Epithelial cell of prostate (primary cell): Measurements from ENCODE around the gene UNC80.
A peak's percentile ranks its signal among the peaks of the same experiment; 100 is the strongest.
"Not testable (repeated sequence)": the region's sequence is repeated elsewhere in the genome, so short reads cannot be mapped to it uniquely, and the experiment has no call there.

Experiments used
- DNase-seq: peaks from one replicate; pipeline ENCODE4 v3.0.0-alpha.2; 2011; ENCODE audit warnings: low read depth, low spot score
- H3K27ac ChIP-seq: fragments of 450-650 bp; 2 replicates; pipeline ENCODE4 v1.5.1; 2017; ENCODE audit warnings: mild to moderate bottlenecking

The UNC80 gene

DNA sequence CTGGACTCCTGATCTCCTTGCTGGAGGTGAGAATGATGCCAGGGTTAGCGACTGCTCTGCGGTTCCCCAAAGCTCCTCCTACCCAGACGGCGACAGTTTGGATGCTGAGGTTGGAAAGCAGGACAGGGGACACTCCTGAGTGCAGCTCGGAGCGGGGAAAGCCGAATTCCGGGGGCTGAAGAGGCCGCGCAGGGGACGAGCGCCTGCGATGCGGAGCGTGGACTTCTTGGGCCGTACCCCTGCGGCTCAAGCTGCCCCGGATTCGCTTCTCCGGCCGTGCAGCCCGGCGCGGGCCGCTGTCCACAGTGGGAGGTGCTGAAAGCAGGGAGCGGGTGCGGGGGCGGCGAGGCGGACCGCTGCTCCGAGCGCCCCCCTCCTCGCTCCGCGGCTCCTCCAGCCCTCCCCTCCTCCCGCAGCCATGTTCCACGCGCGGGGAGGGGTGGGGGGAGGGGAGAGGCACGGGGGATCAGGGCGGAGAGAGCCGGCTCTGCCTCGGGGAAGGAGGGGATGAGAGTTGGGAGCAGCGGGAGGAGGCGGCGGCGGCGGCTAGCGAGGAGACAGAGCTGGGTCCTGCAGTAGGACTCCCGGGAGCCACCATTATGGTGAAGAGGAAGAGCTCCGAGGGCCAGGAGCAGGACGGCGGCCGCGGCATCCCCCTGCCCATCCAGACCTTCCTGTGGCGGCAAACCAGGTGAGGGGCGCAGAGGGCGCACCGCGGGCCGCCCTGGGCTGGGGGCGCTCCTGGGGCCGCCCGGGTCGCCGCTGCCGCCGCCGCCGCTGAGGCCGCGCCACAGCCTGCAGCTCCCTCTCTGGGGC lies at the start of gene UNC80:
UNC80 (plus strand) TSS at position 359 of the 816 bp plus-strand sequence; CDS start at position 600, 241 bp downstream.
- H3K27ac ChIP-seq, result no peak within 1 kb of the TSS
- no peak for DNase-seq

DNA sequence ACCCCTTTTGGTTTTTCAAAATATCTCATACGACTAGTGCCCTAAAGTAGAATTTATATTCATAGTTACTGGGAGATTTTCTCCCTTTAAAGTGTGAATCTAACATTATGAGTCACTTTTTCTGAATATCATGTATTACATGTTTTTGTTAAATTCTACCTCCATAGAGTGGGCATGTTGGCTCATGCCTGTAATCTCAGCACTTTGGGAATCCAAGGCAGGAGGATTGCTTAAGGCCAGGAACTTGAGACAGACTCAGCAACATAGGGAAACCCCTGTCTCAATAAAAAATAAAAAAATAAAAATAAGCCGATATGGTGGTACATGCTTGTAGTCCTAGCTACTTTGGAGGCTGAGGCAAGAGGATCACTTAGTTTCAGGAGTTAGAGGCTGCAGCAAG lies 45.3 kb upstream of the UNC80 start:
- H3K27ac ChIP-seq, result peak overlapping the region; percentile 39
- peak; percentile 18 for DNase-seq

DNA sequence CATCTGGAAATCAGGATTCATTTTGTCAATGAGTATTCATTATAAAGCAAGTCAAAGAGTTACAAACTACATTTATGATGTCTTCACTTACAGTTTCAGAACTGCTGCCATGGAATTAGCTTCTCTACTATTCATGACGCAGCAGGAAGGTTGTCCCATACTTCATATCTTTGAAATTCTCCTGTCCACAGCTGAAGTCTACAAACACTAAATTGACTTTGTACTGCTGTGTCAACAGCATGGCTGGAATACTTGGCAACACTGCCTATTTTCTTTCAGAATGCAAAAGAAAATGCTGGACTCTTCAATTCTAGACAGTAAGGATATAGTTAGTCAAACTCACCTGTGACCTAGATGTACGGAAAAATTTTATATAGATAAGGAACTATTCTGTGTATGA lies 44.6 kb upstream of the UNC80 start:
- DNase-seq, result no peak
- H3K27ac ChIP-seq, result no peak overlapping the region

- H3K27ac ChIP-seq, result no peak overlapping the region
- DNase-seq, result no peak
Measured at GRCh38 chr2:209734805-209735204, 36.8 kb upstream of the UNC80 start.

GRCh38 chr2:209741953-209742352 lies 29.7 kb upstream of the UNC80 start:
- H3K27ac ChIP-seq, result no peak overlapping the region
- DNase-seq, result no peak

DNA sequence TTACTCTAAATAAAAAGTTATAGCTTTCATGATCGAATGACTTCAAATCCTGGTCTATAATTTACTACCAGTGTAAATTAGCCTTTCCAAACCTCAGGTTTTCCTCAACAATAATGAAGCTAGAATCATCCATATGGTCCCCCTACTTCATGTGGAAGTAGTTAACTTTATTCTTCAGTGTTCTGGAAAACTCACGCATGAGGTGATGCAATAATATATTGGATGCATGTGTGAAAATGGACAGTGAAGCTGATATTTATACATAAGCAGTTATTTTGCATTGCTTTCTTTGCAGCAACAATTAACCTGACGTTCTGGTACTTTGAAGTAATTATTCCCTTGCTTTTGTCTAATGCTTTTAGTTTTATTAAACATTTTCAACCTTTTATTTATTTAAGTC lies 18.6 kb upstream of the UNC80 start:
- H3K27ac ChIP-seq, result no peak overlapping the region
- no peak for DNase-seq

DNA sequence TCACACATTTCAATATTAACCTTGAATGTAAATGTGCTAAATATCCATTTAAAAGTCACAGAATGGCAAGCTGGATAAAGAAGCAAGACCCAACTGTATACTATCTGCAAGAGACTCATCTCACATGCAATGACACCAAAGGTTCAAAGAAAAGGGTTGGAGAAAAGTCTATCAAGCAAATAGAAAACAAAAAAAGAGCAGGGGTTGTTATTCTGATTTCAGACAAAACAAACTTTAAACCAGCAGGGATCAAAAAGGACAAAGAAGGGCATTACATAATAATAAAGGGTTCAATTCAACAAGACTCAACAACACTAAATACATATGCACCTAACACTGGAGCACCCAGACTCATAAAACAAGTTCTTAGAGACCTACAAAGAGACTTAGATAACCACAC lies 14.5 kb upstream of the UNC80 start:
- no peak overlapping the region for H3K27ac ChIP-seq
- DNase-seq, result no peak

- no peak overlapping the region for H3K27ac ChIP-seq
- no peak for DNase-seq
Measured at GRCh38 chr2:209761566-209761965, 10.1 kb upstream of the UNC80 start.

DNA sequence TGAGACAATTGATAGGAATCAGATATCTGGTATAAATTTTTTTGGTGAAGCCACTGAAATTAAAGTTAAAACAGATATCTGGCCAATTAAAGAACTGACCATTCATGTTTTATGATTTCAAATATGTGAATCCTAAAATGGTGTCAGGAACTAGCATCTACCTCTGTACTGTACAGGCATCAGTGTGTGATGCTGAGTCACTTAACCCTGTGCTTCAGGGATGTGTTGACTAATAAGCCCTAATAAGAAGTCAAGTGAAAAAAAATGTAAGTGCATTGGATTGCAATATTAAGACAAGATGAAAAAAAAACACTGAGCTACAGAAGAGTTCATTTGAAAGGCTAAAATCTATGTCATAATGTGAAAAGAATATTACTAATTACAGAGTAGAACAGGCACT lies 9.1 kb upstream of the UNC80 start:
- no peak for DNase-seq

DNA sequence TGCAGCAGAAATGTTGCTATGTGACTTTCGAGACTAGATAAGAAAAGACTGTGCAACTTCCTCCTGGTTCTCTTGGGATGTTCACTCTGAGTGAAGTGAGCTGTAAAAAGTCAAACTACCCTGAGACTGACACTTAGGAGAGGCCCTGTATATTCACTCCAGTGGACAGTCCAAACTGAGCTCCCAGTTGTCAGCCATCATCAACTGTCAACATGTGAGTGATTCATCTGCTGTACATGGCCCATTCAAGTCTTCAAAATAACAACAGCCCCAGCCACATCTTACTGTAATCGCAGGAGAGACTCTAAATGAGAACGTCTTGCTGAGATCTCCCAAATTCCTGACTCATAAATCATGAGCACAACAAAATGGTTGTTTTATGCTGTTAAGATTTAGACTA lies 8.5 kb upstream of the UNC80 start:
- DNase-seq, result no peak
- H3K27ac ChIP-seq, result no peak overlapping the region

More for the DNA sequence above, 9.1 kb upstream of the UNC80 start:
- H3K27ac ChIP-seq, result no peak overlapping the region

GRCh38 chr2:209766613-209767012 lies 5.0 kb upstream of the UNC80 start:
- DNase-seq, result no peak
- no peak overlapping the region for H3K27ac ChIP-seq

DNA sequence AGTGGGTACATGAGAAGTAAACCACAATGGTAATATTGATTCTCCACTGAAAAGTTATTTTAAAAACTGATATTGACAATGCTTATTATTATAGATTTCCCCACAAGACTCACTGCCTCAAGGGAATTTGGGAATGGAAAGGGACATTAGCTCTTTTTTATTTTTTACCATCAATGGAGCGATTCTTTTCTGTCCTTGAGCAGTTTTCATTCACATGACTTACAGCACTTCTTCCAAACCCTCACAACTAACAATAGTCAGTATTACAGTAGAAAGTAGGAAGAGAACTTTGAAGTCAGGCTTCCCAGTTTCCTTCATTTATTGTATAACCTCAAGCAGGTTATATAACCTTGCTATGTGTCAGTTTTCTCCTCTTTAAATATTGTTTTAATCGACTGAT lies 4.3 kb upstream of the UNC80 start:
- DNase-seq, result no peak
- no peak overlapping the region for H3K27ac ChIP-seq

- no peak for DNase-seq
- H3K27ac ChIP-seq, result no peak overlapping the region
Measured at GRCh38 chr2:209768557-209768956, 3.1 kb upstream of the UNC80 start.

DNA sequence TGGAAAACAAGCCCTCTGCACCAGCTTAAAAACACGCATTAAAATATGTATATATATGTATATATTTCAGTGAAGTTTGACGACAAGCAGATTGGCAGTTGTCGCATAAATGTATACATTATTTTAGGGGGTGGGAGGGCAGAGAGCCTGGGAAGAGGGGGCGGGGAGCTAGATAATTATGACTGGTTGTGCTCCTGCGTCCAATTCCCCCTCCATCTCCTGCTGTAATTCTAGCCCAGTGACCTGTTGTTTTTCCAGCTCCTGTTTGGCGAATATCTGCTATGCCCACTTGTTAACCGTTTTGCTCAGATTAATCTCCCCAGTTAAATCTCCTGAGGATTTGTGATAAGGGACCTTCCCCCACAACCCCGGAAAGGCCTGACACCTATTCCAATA lies 656 bp downstream of the UNC80 start:
- no peak for DNase-seq

DNA sequence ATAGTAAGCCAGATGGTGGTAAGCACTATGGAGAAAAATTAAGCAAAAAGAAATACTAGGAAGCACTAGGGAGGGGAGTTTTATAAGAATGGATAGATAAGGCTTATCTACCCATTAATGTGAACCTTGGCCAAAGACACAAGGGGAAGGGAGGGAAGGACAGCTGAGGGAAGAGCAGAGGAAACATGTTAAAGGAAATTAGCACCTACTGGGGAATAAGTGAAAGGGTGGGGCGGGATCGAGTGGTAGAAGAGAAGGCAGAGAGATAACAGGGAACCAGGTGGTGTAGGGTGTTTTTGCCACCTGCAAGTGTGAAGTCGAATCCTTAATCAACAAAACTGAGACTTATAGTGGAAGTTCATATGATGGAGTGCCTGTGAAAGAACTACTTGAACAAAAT lies 1.7 kb downstream of the UNC80 start:
- no peak overlapping the region for H3K27ac ChIP-seq
- no peak for DNase-seq

More for the DNA sequence above, 656 bp downstream of the UNC80 start:
- no peak overlapping the region for H3K27ac ChIP-seq

DNA sequence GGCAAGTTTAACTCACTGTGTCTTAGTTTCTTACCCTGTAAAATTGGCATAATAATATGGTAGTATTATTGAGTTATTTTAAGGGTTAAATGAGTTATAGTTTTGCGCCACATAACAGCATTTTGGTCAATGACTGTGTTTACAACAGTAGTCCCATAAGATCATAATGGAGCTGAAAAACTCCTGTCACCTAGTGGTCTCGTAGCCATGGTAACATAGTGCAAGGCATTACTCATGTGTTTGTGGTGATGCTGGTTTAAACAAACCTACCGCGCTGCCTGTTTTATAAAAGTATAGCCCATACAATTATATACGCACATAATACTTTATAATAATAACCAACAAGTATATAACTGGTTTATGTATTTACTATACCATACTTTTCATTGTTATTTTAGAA lies 15.8 kb downstream of the UNC80 start:
- no peak overlapping the region for H3K27ac ChIP-seq
- DNase-seq, result no peak

- H3K27ac ChIP-seq, result no peak overlapping the region
- DNase-seq, result no peak
Measured at GRCh38 chr2:209788925-209789324, 17.3 kb downstream of the UNC80 start.

DNA sequence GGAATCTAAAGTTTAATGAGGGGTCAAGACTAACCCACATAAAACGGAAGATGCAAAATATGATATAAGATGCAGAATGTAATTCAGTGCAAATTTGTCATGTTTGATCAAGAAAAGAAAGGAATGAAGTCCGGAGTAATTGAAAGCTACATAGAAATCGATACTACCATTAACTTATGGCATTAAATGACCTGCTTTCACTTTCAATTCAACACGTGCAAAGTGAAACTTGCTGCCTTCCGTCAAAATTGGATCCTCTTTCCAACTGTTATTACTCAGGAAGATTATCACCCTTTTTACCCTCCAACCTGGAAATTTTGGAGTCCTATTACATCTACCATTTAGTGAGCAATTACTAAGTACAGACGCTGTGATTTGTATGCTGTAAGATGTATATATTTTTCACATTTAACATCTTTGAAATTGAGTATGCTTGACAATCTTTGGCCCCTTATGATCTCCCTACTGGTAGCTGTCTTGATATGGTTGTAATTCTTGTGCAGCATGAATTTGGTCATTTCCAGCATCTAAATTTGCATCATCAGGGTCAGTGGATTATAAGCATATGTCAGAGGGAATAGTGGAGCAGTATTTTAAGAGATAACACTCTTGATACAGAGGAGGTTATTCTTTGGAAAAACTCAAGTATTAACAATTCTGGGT lies 18.6 kb downstream of the UNC80 start:
- DNase-seq, result no peak

DNA sequence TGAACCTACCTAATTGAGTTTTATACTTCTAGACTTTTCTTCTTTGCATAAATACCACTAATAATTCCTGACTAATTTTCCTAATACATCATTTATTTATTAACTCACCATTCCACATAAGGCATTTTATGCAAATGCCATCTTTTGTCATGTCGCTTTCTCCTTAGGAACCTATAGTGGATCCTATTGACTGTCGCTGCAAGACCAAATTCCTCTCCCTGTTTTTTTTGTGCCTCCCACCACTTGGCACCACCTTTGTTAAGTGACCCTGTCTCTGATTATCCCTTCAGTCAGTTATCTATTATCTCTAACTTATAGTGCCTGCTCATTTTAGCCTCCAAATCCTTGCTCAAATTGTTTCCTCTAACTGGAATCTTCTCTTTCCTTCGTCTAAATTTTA lies 19.5 kb downstream of the UNC80 start:
- H3K27ac ChIP-seq, result no peak overlapping the region

More for the DNA sequence above, 18.6 kb downstream of the UNC80 start:
- H3K27ac ChIP-seq, result no peak overlapping the region

DNA sequence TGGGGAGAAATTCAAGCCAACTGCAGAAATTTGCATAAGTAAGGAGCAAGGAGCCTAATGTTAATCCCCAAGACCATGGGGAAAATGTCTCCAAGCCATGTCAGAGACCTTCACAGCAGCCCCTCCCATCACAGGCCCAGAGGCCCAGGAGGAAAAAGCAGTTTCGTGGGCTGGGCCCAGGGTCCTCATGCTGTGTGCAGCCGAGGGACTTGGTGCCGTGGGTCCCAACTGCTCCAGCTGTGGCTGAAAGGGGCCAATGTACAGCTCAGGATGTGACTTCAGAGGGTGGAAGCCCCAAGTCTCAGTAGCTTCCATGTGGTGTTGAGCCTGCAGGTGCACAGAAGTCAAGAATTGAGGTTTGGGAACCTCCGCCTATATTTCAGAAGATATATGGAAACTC lies 23.8 kb downstream of the UNC80 start:
- H3K27ac ChIP-seq, DNase-seq: not testable (repeated sequence)

More for the DNA sequence above, 19.5 kb downstream of the UNC80 start:
- no peak for DNase-seq

- DNase-seq, result no peak
- H3K27ac ChIP-seq, result no peak overlapping the region
Measured at GRCh38 chr2:209805351-209805750, 33.7 kb downstream of the UNC80 start.

DNA sequence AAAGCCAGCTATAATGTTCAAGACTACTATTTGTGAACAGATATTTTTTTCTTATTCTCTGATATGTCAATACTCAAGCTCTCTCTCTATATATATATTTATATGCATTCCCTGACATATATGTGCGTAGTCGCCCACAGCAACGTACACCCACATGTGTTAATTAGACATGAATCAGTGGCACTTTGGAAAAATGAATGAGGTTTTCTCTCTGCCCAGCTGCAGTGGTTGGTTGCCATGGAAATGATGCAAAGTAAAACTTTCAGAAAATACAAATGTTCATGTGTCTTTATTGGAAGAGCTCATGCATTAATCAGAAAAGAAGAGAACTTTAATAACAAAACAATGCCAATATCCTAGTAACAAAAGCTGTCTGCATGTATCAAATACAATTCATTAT lies 34.7 kb downstream of the UNC80 start:
- no peak overlapping the region for H3K27ac ChIP-seq
- no peak for DNase-seq
